M059J (cell line): ENCODE data around the gene KEAP1. TPM values are rescaled to one million over a fixed set of nuclear protein-coding genes. Genes with fewer than 3 reads are reported as not detected.
"Not testable (repeated sequence)": the region's sequence is repeated elsewhere in the genome, so short reads cannot be mapped to it uniquely, and the experiment has no call there.

ENCODE experiments used
- DNase-seq: peaks from one replicate; pipeline ENCODE4 v3.0.0-alpha.2; 2012; ENCODE audit warnings: low read depth
- total RNA-seq: library from RNA; depleted of rRNA; stranded (reverse); fragments of >200 nt; shearing (Covaris generic); gene quantifications from 2 replicates; pipeline ENCODE4 v1.2.3, GENCODE V29; 2014; rRNA removed

The KEAP1 gene
- total RNA-seq = 39.8 and 75.4 TPM in 2 replicates

DNA sequence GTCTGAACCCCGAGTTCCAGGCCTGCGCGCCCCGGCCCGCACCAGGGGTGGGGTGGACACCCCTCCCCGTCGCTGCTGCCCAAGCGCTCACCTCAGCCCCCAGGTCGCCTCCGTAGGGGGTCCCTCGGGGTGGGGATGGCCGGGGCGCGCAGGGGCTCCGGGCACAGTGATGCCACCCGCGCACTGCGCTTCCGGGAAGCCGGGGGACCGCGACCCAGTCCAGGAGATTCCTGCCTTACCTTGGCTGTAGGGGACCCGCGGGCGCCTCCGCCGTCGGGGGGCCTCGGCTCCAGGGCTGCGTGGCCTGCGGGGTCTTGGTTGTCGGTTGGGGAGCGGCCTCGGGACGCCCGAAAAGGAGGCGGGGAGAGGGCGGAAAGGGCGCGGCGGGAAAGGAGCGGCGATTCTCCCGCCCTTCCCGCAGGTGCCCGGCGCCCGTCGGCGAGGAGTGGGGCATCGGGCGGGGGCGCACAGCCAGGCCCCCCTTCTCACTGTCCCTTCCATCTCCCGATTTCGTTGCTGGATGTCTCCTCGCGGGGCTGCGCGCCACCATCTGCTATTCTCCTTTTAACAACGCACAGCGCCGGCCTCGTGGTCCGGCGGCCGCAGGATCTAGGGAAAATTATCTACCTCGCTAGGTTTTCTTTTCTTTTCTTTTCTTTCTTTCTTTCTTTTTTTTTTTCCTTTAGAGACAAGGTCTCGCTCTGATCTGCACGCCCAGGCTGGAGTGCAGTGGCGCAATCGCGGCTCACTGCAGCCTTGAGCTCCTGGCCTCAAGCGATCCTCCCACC lies at the start of gene KEAP1:
KEAP1 (minus strand) TSS at position 355 of the 788 bp plus-strand sequence. CDS start 3,323 bp downstream, outside the sequence.
- peak; percentile 26 for DNase-seq

- peak; percentile 49 for DNase-seq
These were observed 49.4 kb upstream of the KEAP1 start for GRCh38 chr19:10552510-10553053.

GRCh38 chr19:10551698-10552301 lies 48.6 kb upstream of the KEAP1 start:
- DNase-seq = peak; percentile 57

DNA sequence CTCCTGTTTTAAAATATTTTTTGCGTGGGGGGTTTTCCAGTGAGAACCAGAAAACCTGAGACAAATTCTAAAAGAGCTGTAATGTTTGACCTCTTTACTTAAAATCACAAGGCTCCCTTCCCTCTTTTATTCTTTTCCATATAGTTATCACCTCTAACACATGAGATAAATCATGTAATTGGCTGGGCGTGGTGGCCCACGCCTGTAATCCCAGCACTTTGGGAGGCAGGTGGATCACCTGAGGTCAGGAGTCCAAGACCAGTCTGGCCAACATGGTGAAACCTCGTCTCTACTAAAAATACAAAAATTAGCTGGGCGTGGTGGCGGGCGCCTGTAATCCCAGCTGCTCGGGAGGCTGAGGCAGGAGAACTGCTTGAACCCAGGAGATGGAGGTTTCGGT lies 47.9 kb upstream of the KEAP1 start:
- not testable (repeated sequence) for DNase-seq

DNA sequence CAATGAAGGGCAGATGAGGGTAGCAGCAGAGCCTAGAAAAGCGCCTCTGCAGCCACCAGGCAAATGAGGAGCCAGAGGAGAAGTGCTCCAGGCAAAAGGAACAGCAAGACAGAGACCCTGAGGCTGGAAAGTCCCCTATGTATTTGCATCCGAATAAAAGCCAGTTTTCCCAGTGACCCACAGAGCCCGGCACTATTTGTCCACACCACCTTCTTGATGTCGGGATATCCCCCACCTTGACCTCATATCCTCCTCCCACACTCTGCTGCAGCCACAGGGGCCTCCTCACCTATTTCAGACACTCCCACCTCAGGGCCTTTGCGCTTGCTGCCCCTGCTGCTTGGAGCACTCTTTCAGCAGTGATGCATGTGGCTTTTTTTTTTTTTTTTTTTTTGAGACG lies 47.2 kb upstream of the KEAP1 start:
- DNase-seq = no peak

- no peak for DNase-seq
These were observed 46.6 kb upstream of the KEAP1 start for GRCh38 chr19:10549733-10550132.

GRCh38 chr19:10548746-10549276 lies 45.7 kb upstream of the KEAP1 start:
- no peak for DNase-seq

GRCh38 chr19:10546817-10547216 lies 43.7 kb upstream of the KEAP1 start:
- DNase-seq = no peak

GRCh38 chr19:10544753-10545251 lies 41.6 kb upstream of the KEAP1 start:
- DNase-seq = no peak

- DNase-seq = no peak
These were observed 41.1 kb upstream of the KEAP1 start for GRCh38 chr19:10544242-10544752.

DNA sequence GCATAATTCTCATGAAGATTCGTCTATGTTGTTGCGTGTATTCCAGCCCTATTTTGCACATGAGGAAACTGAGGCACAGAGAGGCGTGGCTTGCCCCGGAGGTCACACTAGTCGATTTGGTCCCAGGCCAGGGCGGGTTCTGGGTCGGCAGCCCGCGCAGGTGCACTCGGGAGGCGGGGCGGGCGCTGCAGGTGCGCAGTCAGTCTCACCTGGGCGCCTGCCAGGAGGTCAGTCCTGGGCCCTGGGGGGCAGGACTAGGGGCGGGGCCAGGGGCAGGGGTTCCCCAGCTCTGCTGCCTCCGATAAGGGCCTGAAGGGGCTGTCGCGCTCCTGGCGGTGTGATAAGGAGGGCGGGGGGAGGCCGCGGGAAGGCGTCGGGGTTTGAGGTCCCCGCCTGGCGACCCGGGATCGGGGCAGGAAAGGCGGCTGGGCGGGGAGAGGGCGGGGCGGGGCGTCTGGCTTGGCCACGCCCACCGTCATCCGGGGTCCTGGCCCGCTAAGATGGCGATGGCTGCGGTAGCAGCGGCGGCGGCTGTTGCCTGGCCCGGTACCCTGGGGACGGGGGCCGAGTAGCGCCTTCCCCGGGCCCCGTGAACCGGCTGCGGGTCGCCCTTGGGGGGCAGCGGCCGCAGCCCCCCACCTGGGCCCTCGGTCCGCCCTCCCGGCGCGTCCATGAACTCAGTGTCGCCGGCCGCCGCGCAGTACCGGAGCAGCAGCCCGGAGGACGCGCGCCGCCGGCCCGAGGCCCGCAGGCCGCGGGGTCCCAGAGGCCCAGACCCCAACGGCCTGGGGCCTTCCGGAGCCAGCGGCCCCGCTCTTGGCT lies 40.5 kb upstream of the KEAP1 start, which contains the start of gene ATG4D:
ATG4D (plus strand) TSS at position 485 of the 822 bp plus-strand sequence; CDS start at position 672, 187 bp downstream.
- DNase-seq = peak; percentile 55

DNA sequence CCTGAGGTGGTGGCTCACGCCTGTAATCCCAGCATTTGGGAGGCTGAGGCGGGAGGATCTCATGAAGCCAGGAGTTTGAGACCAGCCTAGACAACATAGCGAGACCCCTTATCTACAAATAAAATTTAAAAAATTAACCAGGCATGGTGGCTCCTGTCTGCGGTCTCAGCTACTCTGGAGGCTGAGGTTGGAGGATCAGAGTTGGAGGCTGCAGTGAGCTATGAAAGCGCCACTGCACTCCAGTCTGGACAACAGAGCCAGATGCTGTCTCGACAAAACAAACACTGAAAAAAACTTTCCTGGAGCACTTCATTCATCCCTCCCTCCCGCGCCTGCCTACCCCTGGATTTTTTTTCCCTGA lies 39.9 kb upstream of the KEAP1 start:
- DNase-seq = no peak

- not testable (repeated sequence) for DNase-seq
These were observed 35.9 kb upstream of the KEAP1 start for GRCh38 chr19:10539016-10539415.

GRCh38 chr19:10538204-10538983 lies 35.2 kb upstream of the KEAP1 start:
- DNase-seq = no peak

DNA sequence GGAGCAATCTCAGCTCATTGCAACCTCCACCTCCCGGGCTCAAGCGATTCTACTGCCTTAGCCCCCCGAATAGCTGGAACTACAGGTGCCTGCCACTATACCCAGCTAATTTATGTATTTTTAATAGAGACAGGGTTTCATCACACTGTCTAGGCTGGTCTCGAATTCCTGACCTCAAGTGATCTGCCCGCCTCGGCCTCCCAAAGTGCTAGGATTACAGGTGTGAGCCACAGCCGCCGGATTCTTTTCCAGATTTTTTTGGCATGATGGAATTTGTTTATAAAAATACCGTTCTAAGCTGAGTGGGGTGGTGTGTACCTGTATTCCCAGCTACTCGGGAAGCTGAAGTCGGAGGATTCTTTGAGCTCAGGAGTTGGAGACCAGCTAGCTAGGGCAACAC lies 34.5 kb upstream of the KEAP1 start:
- DNase-seq = no peak

DNA sequence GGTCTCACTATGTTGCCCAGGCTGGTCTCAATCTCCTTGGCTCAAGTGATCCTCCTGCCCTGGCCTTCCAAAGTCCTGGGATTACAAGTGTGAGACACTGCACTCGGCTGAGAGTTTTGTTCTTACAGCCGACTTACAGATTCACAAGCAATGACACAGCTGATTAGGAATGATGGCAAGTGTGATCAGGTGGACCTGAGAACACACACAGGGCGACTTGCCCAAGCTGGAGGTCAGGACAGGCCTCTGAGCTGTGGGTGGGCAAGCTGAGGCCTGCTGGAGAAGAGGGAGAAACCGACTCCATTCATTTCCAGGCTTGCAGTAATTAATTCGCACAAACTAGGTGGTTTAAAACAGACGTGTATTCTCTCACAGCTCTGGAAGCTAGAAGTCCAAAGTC lies 32.5 kb upstream of the KEAP1 start:
- no peak for DNase-seq

GRCh38 chr19:10533646-10534386 lies 30.7 kb upstream of the KEAP1 start:
- peak; percentile 69 for DNase-seq

GRCh38 chr19:10532457-10532856 lies 29.3 kb upstream of the KEAP1 start:
- no peak for DNase-seq

- DNase-seq = not testable (repeated sequence)
These were observed 23.7 kb upstream of the KEAP1 start for GRCh38 chr19:10526887-10527286.

DNA sequence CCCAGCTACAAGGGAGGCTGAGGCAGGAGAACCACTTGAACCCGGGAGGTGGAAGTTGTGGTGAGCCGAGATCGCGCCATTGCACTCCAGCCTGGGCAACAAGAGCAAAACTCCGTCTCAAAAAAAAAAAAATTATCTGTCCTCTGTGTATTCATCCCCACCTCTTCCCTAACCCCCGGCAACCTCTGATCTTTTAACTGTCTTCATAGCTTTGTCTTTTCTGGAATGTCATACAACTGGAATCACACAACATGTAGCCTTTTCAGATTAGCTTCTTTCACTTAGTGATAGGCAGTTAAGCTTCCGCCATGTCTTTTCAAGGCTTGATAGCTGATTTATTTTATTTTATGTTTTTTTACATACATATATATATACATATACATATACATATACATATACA lies 22.5 kb upstream of the KEAP1 start:
- no peak for DNase-seq
